ENCODE results near the gene CFAP299.

The CFAP299 gene

GRCh38 chr4:80587871-80588385, 252.4 kb downstream of the CFAP299 start:
- 0 out of 2 replicates have a peak, but pooled peaks cover 2% of the 10 kb centered on the region for H3F3A ChIP-seq (ENCODE audit: control insufficient read depth, insufficient read depth)
- H3K36me3 ChIP-seq (ENCODE audit: control insufficient read depth, low read length), result no peaks in the 10 kb centered on the region; the same call in 1 of the 2 replicates
- no peaks in the 10 kb centered on the region for H3K9me2 ChIP-seq (replicated peaks; ENCODE audit: control insufficient read depth, low read length)
- H3K79me2 ChIP-seq (ENCODE audit: control insufficient read depth, low read length), result no peaks in the 10 kb centered on the region
- H3K27me3 ChIP-seq (ENCODE audit: control insufficient read depth, low read length), result no peaks in the 10 kb centered on the region
- TF ChIP-seq EZH2phosphoT487 (IDR thresholded peaks at IDR 0.05; ENCODE audit: borderline replicate concordance, low read length), result no peak
- TF ChIP-seq CTCF (IDR thresholded peaks at IDR 0.05; ENCODE audit: low read depth, low read length, poor library complexity, severe bottlenecking), result no peak
- H3K4me3 ChIP-seq (ENCODE audit: low read length), result 0 out of 2 replicates have a peak overlapping the region, but pooled peaks have one; percentile 0
- peak overlapping the region; percentile 43 for H3K4me2 ChIP-seq (ENCODE audit: low read length)
- peak overlapping the region; percentile 52 for H3K27ac ChIP-seq (ENCODE audit: low read depth, low read length)
- H4K20me1 ChIP-seq (ENCODE audit: control insufficient read depth, insufficient read depth, low read depth, low read length), result no peaks in the 10 kb centered on the region
- H3K4me1 ChIP-seq (ENCODE audit: control insufficient read depth, low read length), result peaks cover 33% of the 10 kb centered on the region
- H3K9me3 ChIP-seq (ENCODE audit: control insufficient read depth, insufficient read depth, low read length), result peaks cover 4% of the 10 kb centered on the region

GRCh38 chr4:80592950-80593349, 257.4 kb downstream of the CFAP299 start:
- TF ChIP-seq CTCF (IDR thresholded peaks at IDR 0.05; ENCODE audit: low read depth, low read length, poor library complexity, severe bottlenecking) (peak; percentile 56), EZH2phosphoT487 (IDR thresholded peaks at IDR 0.05; ENCODE audit: borderline replicate concordance, low read length) (no peak)
- Histone ChIP-seq H3K36me3 (ENCODE audit: control insufficient read depth, low read length) (peaks cover 3% of the 10 kb centered on the region; the same call in 1 of the 2 replicates), H3K4me2 (ENCODE audit: low read length) (no peak overlapping the region), H4K20me1 (ENCODE audit: control insufficient read depth, insufficient read depth, low read depth, low read length) (no peaks in the 10 kb centered on the region), H3K9me3 (ENCODE audit: control insufficient read depth, insufficient read depth, low read length) (peaks cover 9% of the 10 kb centered on the region; the same call in 1 of the 2 replicates), H3K4me1 (ENCODE audit: control insufficient read depth, low read length) (peaks cover 28% of the 10 kb centered on the region), H3F3A (ENCODE audit: control insufficient read depth, insufficient read depth) (0 out of 2 replicates have a peak, but pooled peaks cover 2% of the 10 kb centered on the region), H3K9me2 (replicated peaks; ENCODE audit: control insufficient read depth, low read length) (no peaks in the 10 kb centered on the region), H3K4me3 (ENCODE audit: low read length) (no peak overlapping the region), H3K27ac (ENCODE audit: low read depth, low read length) (no peak overlapping the region), H3K27me3 (ENCODE audit: control insufficient read depth, low read length) (no peaks in the 10 kb centered on the region), H3K79me2 (ENCODE audit: control insufficient read depth, low read length) (no peaks in the 10 kb centered on the region)

GRCh38 chr4:80594701-80595100, 259.2 kb downstream of the CFAP299 start:
- no peaks in the 10 kb centered on the region for H3F3A ChIP-seq (ENCODE audit: control insufficient read depth, insufficient read depth)
- H3K9me3 ChIP-seq (ENCODE audit: control insufficient read depth, insufficient read depth, low read length), result peaks cover 9% of the 10 kb centered on the region; the same call in 1 of the 2 replicates
- no peak overlapping the region for H3K4me3 ChIP-seq (ENCODE audit: low read length)
- no peaks in the 10 kb centered on the region for H3K79me2 ChIP-seq (ENCODE audit: control insufficient read depth, low read length)
- H3K36me3 ChIP-seq (ENCODE audit: control insufficient read depth, low read length), result peaks cover 3% of the 10 kb centered on the region; the same call in 1 of the 2 replicates
- no peaks in the 10 kb centered on the region for H3K27me3 ChIP-seq (ENCODE audit: control insufficient read depth, low read length)
- H3K4me1 ChIP-seq (ENCODE audit: control insufficient read depth, low read length), result peaks cover 15% of the 10 kb centered on the region
- no peak for TF ChIP-seq CTCF (IDR thresholded peaks at IDR 0.05; ENCODE audit: low read depth, low read length, poor library complexity, severe bottlenecking)
- no peak for TF ChIP-seq EZH2phosphoT487 (IDR thresholded peaks at IDR 0.05; ENCODE audit: borderline replicate concordance, low read length)
- no peaks in the 10 kb centered on the region for H4K20me1 ChIP-seq (ENCODE audit: control insufficient read depth, insufficient read depth, low read depth, low read length)
- no peaks in the 10 kb centered on the region for H3K9me2 ChIP-seq (replicated peaks; ENCODE audit: control insufficient read depth, low read length)
- no peak overlapping the region for H3K27ac ChIP-seq (ENCODE audit: low read depth, low read length)
- H3K4me2 ChIP-seq (ENCODE audit: low read length), result no peak overlapping the region

Data from DOHH2 (cell line).